Myocyte (in vitro differentiated cells): ENCODE results near the gene SCUBE3. TPM values are rescaled to one million over a fixed set of nuclear protein-coding genes. Genes with fewer than 3 reads are reported as not detected.

Source experiments
- DNase-seq: peaks from one replicate; pipeline ENCODE4 v3.0.0-alpha.2; 2012; ENCODE audit warnings: low read depth
- total RNA-seq: library from RNA; depleted of rRNA; stranded (reverse); fragments of >200 nt; gene quantifications from 2 replicates; pipeline ENCODE4 v1.2.3, GENCODE V29; 2014

Gene SCUBE3
- total RNA-seq, 1 donor from 2014 or later = 0.03 TPM

DNA sequence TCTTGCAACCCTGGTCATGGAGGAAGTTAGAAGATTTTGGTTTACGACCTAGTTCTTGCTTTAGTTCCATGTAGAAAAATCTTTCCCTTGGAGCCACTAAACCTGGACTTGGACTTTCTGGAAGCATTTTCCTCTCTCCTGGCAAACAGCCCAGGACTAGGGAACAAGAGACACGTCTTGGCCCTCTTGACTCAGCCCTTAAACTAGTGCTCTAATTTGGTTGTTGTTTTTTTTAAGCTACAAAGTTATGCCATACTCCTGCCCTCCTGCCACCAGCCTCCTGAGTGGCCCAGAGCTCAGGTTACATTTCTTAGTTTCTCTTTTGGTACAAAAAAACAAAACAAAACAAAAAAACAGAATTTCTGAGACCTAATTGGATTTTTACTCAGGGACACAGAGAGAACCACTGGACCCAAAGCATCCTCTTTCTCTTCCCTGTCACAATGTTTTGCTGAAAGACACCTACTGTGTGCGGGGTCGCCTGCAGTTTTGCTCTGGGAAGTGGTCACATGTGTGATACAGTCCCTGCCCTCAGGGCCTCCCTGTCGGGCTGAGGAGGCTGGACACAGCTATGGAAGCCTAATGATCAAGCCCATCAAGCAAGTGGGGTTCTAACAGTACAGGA, 32.3 kb upstream of the SCUBE3 start:
- DNase-seq = peak; percentile 73

DNA sequence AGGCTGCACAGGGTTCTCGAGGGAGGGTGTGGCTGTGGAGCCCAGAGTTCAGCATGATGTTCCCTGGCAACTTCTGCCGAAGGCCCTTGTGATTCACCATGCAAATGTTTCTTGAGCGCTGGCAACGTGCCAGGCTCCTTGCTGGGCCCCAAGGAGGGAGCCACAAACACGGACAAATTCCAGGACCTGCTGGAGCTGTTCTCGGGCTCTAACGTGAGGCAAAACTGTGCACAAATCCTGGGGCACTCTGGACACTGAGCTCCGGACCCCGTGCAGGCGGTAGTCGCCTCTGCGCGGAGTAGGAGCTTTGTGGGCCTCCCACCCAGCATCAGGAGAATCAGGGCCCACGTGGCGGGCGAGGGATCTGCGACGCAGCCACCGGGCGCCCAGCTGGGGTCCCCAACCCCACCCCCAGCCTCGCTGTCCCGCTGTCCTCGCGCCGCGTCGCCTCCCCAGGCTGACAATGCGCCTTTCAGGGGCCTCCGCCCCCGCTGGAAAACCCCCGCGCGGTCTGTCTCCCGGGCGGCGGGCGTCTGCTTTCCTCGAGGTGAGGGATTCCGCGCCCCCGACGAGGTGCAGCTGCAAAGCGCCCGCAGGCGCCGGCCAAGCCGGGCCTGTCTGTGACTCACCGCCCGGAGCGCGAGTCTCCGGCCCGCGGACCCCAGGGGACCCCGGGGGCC, 31.7 kb upstream of the SCUBE3 start:
- DNase-seq = peak; percentile 67

DNA sequence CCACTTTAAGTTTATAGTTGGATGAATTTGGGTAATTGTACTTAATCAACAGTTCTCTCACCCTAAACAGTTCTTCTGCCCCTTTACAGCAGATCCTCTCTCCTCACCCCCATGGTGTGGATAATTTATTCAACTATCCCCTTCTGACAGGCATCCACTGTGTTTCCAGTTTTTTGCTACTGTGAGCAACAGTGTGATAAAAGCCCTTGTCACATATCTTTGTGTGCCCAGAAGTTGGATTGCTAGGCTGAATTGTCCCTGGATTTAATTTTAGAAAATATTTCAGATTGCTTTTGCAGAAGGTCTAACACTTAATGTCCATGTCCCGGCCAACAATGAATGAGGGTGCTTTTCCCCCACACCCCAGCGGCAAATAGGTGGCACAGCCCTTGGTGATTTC, 30.5 kb upstream of the SCUBE3 start:
- no peak for DNase-seq

DNA sequence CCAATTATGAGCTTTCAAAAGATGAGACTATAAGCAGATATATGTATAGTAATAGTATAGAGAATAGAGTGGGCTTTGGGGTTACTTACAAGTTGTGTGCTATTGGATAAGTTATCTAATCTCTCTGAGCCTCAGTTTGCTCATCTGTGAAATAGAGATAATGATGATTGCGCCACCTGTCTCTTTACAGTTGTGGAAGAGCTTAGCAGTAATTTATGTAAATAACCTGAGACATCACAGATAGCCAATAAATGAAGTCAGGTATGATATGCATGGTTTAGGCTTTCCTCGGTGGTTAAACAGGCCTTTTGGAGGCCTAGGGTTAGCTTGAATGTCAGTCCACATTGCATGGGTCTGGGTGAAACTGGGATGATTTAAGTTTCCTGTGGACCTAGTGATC, 29.8 kb upstream of the SCUBE3 start:
- DNase-seq = no peak

DNA sequence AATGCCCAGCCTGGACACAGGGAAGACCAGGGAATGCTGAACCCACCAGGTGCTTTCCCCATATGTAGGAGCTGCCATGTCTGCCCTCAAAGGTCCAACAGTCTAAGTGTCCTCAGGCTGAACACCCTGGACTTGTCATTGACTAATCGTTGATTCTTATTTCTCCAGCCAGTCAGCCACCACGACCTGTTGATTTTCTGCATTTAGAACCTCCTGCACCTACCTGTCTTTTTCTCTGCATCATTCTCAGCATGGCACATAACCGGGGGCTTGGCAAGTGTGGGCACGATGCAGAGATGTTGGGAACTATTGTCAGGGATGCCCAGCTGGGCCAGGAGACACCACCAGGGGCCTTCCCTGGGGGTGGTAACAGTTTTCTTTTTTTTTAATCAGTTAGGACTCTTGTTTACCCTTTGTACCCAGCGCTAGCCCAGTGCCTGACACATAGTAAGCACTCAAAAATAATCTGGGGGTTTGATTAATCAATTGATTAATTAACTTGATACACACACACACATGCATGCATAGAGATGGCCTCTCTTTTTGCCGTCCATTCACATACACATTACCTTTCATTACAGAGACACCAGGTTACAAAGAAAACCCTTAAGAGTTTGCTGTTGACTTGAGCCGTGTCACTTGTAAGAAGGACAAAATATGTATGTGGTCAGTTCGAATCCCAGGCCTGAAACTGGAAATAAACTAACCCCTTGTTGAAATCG, 29.0 kb upstream of the SCUBE3 start:
- no peak for DNase-seq

DNA sequence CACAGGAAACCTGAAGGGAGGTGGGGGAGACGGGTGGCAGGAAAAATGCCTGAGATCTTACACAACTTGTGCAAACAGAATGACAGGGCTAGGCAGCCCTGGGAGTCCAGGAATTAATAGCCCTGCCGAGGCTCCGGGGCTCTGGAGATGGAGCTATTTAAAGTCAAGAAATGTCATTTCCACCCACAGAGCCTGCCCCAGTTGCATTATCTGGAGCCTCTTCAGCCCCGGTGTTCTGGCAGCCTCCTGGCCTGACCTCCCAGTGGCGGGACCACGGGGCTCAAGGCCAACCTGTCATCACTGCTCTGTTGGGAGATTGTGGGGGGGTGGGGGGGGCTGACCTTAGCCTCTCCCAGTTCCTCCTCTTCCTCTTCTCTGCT, 28.5 kb upstream of the SCUBE3 start:
- peak; percentile 53 for DNase-seq

DNA sequence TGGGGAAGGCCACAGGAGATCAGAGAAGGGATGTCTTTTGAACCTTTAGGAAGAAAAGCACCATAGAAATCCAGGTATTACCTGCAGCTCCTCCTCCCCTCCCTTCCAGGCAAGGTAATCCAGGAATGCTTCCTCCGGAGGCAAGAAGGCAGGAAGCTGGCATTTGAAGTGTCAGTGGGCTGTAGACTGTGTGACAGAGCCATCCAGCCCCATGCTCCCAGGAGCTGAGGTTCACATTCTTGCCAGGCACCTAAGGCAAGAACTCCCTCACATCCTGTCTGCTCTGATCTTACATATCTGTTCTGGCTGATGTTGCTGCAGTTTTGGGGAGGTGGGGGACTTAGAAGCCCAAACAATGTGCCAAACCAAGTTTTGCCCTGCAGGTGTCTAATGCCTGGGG, 27.8 kb upstream of the SCUBE3 start:
- no peak for DNase-seq

DNA sequence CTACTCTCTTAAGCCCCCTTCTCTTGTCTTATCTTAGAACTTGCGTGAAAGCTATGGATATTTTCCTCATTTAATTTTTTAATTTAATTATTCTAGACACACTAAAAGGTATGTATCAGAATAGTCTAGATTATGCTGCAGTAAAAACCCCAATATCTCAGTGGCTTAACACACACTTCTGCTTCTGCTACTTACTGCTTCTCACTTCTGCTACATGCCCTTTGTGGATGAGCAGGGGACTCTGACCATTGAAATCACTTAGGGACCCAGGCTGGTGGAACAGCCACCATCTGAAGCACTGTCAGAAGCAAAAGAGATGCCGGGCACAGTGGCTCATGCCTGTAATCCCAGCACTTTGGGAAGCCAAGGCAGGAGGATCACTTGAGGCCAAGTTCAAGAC, 27.2 kb upstream of the SCUBE3 start:
- no peak for DNase-seq

DNA sequence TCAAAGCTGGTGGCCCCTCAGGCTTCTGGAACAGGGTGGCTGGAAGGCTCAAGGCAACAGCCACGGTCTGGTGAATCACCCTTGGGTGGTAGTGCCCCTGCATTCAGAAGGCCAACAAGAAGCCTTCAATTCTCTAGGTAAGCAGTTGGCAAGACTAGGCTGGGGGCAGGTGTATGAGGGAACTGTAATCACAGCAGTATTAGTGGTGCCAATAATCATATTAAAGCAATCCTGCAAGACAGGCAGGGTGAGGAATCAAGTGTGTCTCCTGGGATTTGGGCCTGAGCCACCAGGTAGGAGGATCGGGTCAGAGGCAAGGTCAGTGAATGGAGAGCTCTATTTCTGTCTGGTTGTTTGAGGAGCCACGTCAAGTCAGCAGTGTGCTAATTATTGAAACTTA, 24.9 kb upstream of the SCUBE3 start:
- DNase-seq = no peak

DNA sequence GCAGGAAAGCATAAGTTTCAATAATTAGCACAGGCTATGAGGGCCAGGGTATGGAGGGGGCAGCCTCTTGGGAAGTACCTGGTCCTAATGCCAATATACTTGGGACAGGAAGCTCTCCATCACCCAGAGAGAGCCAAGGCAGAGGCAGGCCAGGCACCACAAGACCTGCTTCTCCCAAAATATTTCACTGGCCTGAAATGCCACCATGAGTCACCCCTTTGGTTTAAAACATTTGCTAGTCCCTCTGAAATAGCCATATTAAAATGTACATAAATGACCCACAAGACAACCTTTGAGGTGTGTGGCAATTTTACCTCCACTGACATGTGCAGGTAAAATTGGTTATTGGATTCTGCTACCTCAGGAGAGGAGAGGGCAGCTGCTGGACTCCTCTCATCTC, 23.4 kb upstream of the SCUBE3 start:
- peak; percentile 33 for DNase-seq

DNA sequence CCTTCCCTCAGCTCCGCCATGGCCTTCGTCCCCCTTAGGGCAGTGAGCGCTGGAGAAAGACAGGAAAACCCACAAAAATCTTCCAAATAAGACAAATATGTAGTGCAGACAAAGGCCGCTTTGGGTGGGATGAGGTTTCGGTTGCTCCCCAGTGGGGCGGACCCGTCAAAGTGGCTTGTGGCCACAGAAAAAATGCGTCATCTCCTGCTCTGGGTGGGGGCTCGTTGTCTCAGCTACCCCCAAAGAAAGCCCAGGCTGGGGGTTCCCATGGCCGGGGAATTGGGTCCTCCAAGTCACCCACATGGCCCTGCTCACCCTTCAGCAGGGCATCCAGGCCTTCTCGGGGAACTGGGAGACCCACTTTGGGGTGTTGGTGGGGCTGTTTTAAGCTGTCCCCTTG, 21.9 kb upstream of the SCUBE3 start:
- no peak for DNase-seq

DNA sequence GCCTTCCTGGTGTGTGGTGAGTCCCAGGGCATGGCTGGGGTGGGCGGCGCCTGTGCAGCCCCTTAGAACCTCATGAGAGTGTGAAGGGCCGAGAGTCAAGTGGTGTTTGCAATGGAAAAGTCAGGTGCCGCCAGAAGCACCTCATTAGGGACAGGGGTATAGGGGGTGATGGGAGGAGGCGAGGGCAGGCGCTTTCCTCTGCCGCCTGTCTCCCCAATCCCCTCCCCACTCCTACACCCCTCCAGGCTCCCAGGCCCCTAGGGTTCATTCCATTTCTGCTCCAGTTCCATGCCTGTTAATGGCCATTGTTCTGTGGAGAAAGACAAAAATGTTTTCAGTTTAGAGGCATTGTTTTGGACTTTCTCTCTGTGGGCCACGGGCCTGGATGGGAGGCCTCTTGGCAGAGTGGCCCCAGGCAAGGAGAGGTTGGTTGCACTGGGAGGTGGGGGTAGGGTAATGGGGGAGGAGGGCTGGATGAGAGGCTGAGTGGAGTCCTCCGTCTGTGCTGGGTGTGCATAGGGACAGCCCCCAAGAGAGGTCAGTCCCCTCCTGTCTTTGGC, 21.4 kb upstream of the SCUBE3 start:
- DNase-seq = no peak

DNA sequence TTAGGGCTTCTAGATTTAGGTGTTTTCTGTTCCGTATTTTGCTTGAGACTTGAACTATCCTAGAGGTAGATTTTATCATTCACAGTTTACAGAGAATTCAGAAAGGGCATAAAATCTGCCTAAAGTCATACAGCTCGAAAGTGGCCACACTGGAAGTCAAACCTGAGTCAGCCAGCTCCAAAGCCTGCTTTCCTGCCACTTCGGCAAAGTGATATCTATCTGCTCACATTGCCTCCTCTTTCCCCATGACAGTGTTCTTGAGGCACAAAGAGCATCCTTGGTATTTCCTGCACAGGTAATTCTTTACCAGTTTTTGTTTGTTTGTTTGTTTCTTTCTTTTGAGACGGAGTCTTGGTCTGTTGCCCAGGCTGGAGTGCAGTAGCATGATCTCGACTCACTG, 19.4 kb upstream of the SCUBE3 start:
- DNase-seq = no peak

DNA sequence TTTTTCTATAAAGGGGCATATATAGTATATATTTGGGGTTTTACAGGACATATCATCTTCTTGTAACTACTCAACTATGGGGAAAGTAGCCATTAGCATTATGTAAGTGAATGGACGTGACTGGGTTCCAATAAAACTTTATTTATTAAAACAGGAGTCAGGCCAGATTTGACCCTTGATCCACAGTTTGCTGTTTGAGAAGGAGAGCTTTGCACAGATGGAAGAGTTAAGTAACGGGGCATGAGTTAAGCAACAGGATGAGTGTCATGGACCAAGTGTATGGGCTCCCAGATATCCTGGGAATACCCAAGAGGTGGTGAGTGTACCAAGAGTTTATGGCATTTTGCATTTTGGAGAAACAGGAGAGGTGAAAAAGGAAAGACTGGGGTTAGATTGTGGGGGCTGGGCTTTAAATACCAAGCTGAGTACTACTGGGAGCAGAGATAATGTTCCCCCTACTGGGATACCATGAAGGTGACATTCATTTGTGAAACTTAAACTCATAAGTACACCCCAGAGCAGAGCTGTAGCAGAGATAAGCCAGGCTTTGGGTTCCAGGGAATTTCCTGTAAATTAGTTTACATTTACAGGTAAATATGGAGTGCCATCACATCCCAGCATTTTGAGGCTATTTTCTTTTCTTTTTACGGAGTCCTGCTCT, 18.5 kb upstream of the SCUBE3 start:
- DNase-seq = no peak

DNA sequence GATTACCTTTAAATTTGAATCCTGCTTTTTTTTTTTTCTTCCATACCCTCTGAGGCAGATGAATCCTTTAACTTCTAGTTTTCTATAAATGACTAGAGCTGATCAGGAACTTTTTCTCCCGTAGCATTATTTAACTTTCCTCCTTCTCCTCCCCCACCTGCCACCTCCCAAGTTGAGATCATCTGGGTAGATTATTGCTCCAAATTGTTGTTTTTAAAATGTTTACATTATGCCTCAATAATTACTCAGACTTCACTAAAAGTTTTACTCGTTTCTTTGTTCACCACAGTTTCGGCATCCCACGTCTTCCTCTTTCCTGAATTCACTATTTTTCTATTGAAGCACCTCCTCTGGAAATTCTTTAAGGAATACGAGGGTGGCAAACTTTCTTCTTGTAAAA, 16.6 kb upstream of the SCUBE3 start:
- DNase-seq = no peak

DNA sequence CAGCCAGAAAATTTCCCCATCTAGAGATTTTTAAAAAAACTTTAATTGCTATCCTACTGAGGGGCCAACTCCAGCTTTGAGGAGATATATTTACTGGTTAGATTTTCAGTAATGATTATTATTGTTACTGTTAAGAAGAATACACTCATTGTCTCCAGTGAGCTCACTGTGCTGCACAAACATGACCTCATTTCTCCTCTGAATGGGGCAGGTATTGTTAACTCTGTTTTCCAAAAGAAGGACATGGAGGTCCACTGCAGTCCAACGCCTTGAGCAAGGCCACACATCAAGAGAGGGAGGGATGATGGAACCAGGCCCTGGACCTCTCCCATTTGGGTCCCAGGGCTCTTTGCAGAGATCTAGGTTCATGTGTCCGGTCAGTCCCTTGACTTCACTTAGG, 13.9 kb upstream of the SCUBE3 start:
- no peak for DNase-seq

DNA sequence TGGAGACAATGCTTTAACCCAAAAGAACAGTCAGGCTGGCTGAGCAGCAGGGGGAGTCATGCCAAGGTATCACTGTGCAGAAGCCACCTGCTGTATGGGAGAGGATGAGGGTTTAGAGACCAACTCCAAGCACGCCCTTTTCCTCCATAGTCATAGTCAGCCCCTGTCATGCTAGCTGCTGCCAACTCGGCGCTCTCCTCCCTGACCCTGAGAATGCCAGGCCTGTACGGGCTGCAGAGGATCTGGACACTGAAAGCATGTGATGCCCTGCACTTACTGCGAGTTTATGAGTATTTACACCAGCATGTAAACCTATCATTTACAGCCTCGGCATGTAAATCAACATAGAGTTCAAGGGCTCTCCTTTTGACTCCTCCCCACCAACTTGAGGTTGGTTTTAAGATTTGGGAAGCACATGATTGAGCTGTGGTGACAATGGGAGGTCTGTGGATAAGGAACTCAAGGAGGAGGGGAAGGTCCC, 11.7 kb upstream of the SCUBE3 start:
- DNase-seq = no peak

DNA sequence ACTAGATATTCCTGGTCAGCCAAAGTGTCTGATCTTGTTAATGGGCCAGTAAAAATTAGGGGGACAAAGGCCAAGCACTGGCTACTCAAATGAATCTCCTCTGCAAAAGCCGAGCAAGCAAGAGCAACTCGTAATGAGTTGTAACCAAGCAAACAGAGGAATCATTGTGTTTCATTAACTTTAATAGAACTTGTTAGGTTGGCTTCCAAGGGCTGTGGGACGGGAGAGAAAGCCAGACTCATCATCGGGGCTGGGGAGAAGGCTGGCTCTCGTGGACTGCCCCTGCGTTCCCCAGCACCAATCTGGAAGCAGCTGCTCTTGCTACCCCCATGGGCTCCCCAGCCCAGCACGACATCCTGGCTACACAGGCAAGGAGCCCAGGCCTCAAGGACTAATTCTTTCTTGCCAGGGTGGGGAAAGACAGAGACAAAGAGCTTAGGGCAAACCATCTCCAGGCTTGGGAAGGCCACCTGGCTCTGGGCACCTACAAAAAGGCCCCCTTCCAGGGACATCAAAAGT, 10.5 kb upstream of the SCUBE3 start:
- no peak for DNase-seq

DNA sequence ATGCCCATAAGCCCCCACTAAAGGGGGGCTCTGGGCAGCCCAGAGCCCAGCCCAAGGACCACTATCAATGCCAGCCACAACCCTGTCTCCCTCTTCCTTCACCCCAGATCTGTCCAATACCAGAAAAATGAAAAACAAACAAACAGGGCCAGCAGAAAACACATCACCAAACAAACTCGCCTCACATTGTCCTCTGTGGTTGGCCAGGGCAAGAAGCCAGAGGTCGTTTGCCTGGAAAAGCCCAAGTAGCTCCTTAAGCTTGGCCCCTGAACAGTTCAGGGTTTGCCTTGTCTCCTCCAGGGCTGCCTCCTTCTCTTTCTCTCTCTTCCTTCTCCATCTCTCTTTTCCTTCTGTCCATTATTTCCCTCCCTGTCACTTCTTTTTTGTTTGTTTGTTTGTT, 10.1 kb upstream of the SCUBE3 start:
- DNase-seq = peak; percentile 42

DNA sequence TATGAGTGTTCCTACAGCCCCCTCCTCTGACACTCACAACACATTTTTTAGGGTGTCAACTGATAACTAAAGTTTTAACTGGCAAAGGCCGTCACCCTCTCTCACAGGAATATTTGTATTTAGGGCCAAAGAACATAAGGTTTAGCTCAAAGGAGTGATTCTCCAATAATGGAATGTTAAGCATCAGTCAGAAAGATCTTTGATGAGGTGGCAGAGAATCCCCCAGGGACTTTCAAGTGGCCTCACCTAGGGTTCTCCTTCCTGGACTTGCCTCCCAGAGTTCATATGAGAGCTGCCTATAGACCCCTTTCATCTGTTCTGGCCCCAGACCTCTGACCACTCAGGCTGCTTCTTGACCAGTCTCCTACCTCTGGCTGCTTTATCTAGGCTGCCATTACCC, 7.4 kb upstream of the SCUBE3 start:
- no peak for DNase-seq

DNA sequence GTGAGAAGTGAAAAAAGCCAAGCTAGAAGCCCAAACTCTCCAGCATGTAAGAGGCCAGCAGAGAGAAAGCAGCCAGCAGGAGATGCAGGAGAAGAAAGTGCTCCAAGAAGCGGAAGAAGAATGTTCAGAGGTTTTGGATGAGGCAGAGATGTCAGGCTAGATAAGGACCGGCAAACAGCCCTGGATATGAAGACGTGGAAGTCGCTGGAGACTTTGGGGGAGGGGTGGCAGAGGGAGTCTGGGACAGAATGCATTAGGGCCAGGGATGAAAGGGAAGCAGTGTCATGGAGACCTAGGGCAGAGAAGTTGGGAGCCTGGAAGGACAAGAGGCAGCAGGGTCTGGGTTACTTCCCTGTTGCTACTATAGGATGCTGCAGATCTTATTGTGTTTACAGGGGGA, 5.3 kb upstream of the SCUBE3 start:
- DNase-seq = no peak

DNA sequence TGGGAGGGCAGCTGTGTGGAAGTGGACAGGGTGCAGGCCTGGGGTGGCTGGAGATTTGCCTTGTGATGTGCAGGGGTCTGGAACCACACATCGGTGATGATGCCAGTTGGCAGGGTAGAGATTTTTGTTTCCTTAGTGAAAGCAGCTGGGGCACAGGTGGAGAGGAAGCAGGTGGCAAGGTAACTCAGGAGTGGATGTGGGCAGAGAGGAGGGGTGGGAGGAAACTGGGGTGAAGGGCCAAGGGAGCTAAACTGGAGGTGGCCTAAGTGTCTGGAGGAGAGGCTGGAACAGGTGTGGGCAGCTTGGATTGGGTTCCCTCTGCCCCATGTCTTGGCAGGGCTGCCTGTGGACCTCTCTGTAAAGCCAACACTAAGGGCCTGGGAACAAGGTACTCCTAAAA, 4.7 kb upstream of the SCUBE3 start:
- no peak for DNase-seq
